MM.1S (cell line): Measurements from ENCODE around the gene CP.

Source experiments
- DNase-seq: peaks from one replicate; pipeline ENCODE4 v3.0.0-alpha.2; 2015
- H2AFZ ChIP-seq: fragments of 300-600 bp; sonication (generic); 2 replicates; pipeline ENCODE4 v1.6.0; 2016; ENCODE audit warnings: antibody characterized with exemption, low read length
- H3F3A ChIP-seq: fragments of 300-600 bp; sonication (generic); 2 replicates; pipeline ENCODE4 v1.6.1; 2016; ENCODE audit warnings: mild to moderate bottlenecking, antibody characterized with exemption, low read length, moderate library complexity, mixed read lengths; ENCODE audit not compliant: insufficient read depth
- H3K27ac ChIP-seq: fragments of 300-600 bp; sonication (generic); 2 replicates; pipeline ENCODE4 v1.5.1; 2016; ENCODE audit warnings: mild to moderate bottlenecking, low read length
- H3K27me3 ChIP-seq: fragments of 300-600 bp; sonication (generic); replicated peaks from 2 replicates; pipeline ENCODE4 v1.6.0; 2016; ENCODE audit warnings: low read length; ENCODE audit not compliant: insufficient read depth
- H3K36me3 ChIP-seq: fragments of 300-600 bp; sonication (generic); replicated peaks from 2 replicates; pipeline ENCODE4 v1.6.1; 2016; ENCODE audit warnings: mild to moderate bottlenecking, low read length, mixed read lengths; ENCODE audit not compliant: insufficient read depth
- H3K4me1 ChIP-seq: fragments of 300-600 bp; sonication (generic); 2 replicates; pipeline ENCODE4 v1.6.1; 2016; ENCODE audit warnings: low read length, mixed read lengths
- H3K4me2 ChIP-seq: fragments of 300-600 bp; sonication (generic); 2 replicates; pipeline ENCODE4 v1.6.0; 2016; ENCODE audit warnings: low read depth, low read length
- H3K4me3 ChIP-seq: fragments of 300-600 bp; sonication (generic); 2 replicates; pipeline ENCODE4 v1.5.1; 2016; ENCODE audit warnings: low read length, mixed read lengths
- H3K79me2 ChIP-seq: fragments of 300-600 bp; sonication (generic); 2 replicates; pipeline ENCODE4 v1.6.1; 2016; ENCODE audit warnings: mixed run types, low read length, mixed read lengths
- H3K9ac ChIP-seq: fragments of 300-600 bp; sonication (generic); 2 replicates; pipeline ENCODE4 v1.6.1; 2016; ENCODE audit warnings: low read length, mixed read lengths
- H3K9me2 ChIP-seq: fragments of 300-600 bp; sonication (generic); replicated peaks from 2 replicates; pipeline ENCODE4 v1.6.1; 2016; ENCODE audit warnings: mild to moderate bottlenecking, low read length, mixed read lengths; ENCODE audit not compliant: insufficient read depth
- H3K9me3 ChIP-seq: fragments of 300-600 bp; sonication (generic); replicated peaks from 2 replicates; pipeline ENCODE4 v1.6.1; 2016; ENCODE audit warnings: mild to moderate bottlenecking, low read length, mixed read lengths; ENCODE audit not compliant: insufficient read depth
- H4K20me1 ChIP-seq: fragments of 300-600 bp; sonication (generic); 2 replicates; pipeline ENCODE4 v1.6.1; 2016; ENCODE audit warnings: mild to moderate bottlenecking, low read length, moderate library complexity, mixed read lengths; ENCODE audit not compliant: insufficient read depth
- EZH2 ChIP-seq: fragments of 300-600 bp; sonication (generic); optimal IDR thresholded peaks from 2 replicates; pipeline ENCODE3; 2017; ENCODE audit warnings: low read depth, mild to moderate bottlenecking, antibody characterized with exemption, low read length, mixed read lengths
- EZH2phosphoT487 ChIP-seq: fragments of 300-600 bp; sonication (generic); IDR thresholded peaks from 2 replicates; pipeline ENCODE4 v1.6.1; 2018; ENCODE audit warnings: antibody characterized with exemption, low read length
- TF ChIP-seq, protein P1 (sequence below): fragments of 300-600 bp; sonication (generic); IDR thresholded peaks from 2 replicates; pipeline ENCODE4 v1.5.1; 2016; ENCODE audit warnings: antibody characterized with exemption, low read length, mixed read lengths

The CP gene

DNA sequence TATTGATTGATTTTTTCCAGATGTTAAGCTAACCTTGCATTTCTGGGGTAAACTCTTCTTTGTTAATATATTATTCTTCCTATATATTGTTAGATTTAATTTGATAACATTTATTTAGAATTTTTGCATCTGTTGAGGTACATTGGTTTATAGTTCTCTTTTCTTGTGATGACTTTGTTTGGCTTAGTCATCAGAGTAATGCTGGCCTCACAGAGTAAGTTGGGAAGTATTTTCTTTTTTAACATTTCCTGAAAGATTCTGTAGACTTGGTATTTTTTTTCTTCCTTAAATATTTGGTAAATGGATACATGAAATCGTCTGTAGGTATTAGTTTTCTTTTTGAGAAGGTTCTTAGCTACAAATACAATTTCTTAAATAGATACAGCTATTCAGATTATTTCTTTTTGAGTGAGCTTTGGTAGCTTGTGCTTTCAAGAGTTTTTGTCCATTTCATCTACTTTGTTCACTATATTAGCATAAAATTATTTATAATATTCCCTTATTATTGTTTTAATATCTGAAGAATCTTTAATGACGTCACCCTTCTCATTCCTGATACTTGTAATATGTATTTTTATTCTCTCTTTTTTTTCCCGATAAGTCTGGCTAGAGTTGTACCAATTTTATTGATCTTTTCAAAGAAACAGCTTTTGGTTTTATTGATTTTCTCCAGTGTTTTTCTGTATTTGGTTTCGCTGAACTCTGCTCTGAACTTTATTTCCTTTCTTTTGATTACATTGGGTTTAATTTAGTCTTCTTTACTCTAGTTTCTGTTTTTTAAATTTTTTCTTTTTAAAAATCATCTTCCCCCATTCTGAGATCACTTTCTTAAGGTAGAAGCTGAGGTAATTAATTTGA lies 98.7 kb downstream of the CP start:
- no peak overlapping the region for H3K9ac ChIP-seq
- no peaks in the 10 kb centered on the region for H3K9me2 ChIP-seq
- H2AFZ ChIP-seq, result no peak overlapping the region
- H3K27ac ChIP-seq, result no peak overlapping the region
- H3K36me3 ChIP-seq, result no peaks in the 10 kb centered on the region
- no peaks in the 10 kb centered on the region for H3K79me2 ChIP-seq
- no peak overlapping the region for H3K4me3 ChIP-seq
- no peaks in the 10 kb centered on the region for H4K20me1 ChIP-seq
- H3K4me1 ChIP-seq, result no peaks in the 10 kb centered on the region
- no peaks in the 10 kb centered on the region for H3K9me3 ChIP-seq
- no peaks in the 10 kb centered on the region for H3K27me3 ChIP-seq
- TF ChIP-seq, protein P1, sequence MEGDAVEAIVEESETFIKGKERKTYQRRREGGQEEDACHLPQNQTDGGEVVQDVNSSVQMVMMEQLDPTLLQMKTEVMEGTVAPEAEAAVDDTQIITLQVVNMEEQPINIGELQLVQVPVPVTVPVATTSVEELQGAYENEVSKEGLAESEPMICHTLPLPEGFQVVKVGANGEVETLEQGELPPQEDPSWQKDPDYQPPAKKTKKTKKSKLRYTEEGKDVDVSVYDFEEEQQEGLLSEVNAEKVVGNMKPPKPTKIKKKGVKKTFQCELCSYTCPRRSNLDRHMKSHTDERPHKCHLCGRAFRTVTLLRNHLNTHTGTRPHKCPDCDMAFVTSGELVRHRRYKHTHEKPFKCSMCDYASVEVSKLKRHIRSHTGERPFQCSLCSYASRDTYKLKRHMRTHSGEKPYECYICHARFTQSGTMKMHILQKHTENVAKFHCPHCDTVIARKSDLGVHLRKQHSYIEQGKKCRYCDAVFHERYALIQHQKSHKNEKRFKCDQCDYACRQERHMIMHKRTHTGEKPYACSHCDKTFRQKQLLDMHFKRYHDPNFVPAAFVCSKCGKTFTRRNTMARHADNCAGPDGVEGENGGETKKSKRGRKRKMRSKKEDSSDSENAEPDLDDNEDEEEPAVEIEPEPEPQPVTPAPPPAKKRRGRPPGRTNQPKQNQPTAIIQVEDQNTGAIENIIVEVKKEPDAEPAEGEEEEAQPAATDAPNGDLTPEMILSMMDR, result no peak
- no peak for TF ChIP-seq EZH2
- TF ChIP-seq EZH2phosphoT487, result no peak
- no peaks in the 10 kb centered on the region for H3F3A ChIP-seq
- H3K4me2 ChIP-seq, result no peak overlapping the region
- no peak for DNase-seq
